K562 (cell line): ENCODE measurements around the gene OPTN. TPM values are rescaled to one million over a fixed set of nuclear protein-coding genes. Genes with fewer than 3 reads are reported as not detected.

ENCODE experiments used
- ATAC-seq: fragments of 200-7000 bp; cut with Tn5 transposase; 3 replicates; pipeline ENCODE4 v1.9.1; 2020; ENCODE audit warnings: moderate library complexity
- BruUV-seq: library from RNA; stranded (reverse); fragments of 400-500 nt; replicated peaks from 2 replicates; lab custom pipeline; 2021; lab: Mats Ljungman, UMichigan
- CTCF ChIA-PET: fragments of 300-600 bp; formaldehyde crosslinking; extraction: SDS; loops from one replicate; lab custom pipeline; 2021; ENCODE audit warnings: low intra/inter-chr PET ratio; lab: Yijun Ruan, JAX
- POLR2A ChIA-PET: fragments of 300-600, 350-650 bp; sonication (Branson Sonifier 250); formaldehyde crosslinking; extraction: SDS; loops from one replicate; lab custom pipeline; 2021; ENCODE audit warnings: antibody characterized with exemption, inconsistent platforms; lab: Yijun Ruan, JAX
- DNase-seq, 4 experiments: peaks; one replicate each; pipeline versions ENCODE4 v3.0.0 to v3.0.0-alpha.2; 2011 to 2018; ENCODE audit warnings: low spot score in 3 of 4, mixed read lengths in 3 of 4; ENCODE audit errors: extremely low read depth in 1 of 4
- FAIRE-seq: peaks from 2 replicates; lab custom pipeline; 2011; peaks lifted over from hg19 to GRCh38; lab: Jason Lieb, UNC
- H2AFZ ChIP-seq: 2 replicates; pipeline ENCODE4 v1.6.0; 2011; ENCODE audit warnings: low read depth, low read length, control low read depth, inconsistent platforms
- H3K27ac ChIP-seq: fragments of 200-600 bp; 3 replicates; pipeline ENCODE4 v1.8.0; 2011; ENCODE audit warnings: low read depth, mild to moderate bottlenecking, control low read depth, inconsistent platforms, low read length, moderate library complexity, mixed read lengths; ENCODE audit errors: extremely low read depth
- H3K27me3 ChIP-seq, 2 experiments: fragments of 300-600 bp in 1 of 2; 2 replicates in 1 of 2; 3 replicates in 1 of 2; pipeline versions ENCODE4 v1.6.0 to v1.8.0; 2011; ENCODE audit warnings: inconsistent platforms in 2 of 2, low read length in 2 of 2, mild to moderate bottlenecking in 1 of 2, mixed read lengths in 1 of 2, moderate library complexity in 1 of 2; ENCODE audit not compliant: control insufficient read depth in 2 of 2, insufficient read depth in 2 of 2
- H3K36me3 ChIP-seq: fragments of 300-600 bp; 3 replicates; pipeline ENCODE4 v1.8.0; 2011; ENCODE audit warnings: mild to moderate bottlenecking, low read length, inconsistent platforms; ENCODE audit not compliant: control insufficient read depth, insufficient read depth
- H3K4me1 ChIP-seq, 2 experiments: fragments of 200-600 bp in 1 of 2; replicated peaks in 1 of 2; 2 replicates in 1 of 2; 3 replicates in 1 of 2; pipeline versions ENCODE4 v1.5.1 to v1.8.0; 2011; ENCODE audit warnings: inconsistent platforms in 2 of 2, low read length in 2 of 2, mild to moderate bottlenecking in 1 of 2, mixed read lengths in 1 of 2, moderate library complexity in 1 of 2; ENCODE audit not compliant: control insufficient read depth in 2 of 2, insufficient read depth in 2 of 2
- H3K4me2 ChIP-seq: 2 replicates; pipeline ENCODE4 v1.6.1; 2011; ENCODE audit warnings: low read length, control low read depth, inconsistent platforms, mixed read lengths; ENCODE audit not compliant: insufficient read depth
- H3K4me3 ChIP-seq: fragments of 200-600 bp; sonication (generic), shearing (Covaris generic); 2 replicates; pipeline ENCODE4 v1.5.1; 2016; ENCODE audit warnings: control low read depth, inconsistent platforms
- H3K79me2 ChIP-seq: fragments of 200-600 bp; 3 replicates; pipeline ENCODE4 v1.8.0; 2011; ENCODE audit warnings: low read length, inconsistent platforms; ENCODE audit not compliant: control insufficient read depth, insufficient read depth
- H3K9ac ChIP-seq, 2 experiments: 2 replicates each; pipeline versions ENCODE4 v1.6.0 to v1.6.1; 2011; ENCODE audit warnings: low read depth in 2 of 2, low read length in 2 of 2, control low read depth in 1 of 2, inconsistent platforms in 1 of 2, mild to moderate bottlenecking in 1 of 2, mixed read lengths in 1 of 2; ENCODE audit not compliant: insufficient read depth in 1 of 2
- H3K9me1 ChIP-seq: one replicate; pipeline ENCODE4 v1.6.0; 2011; ENCODE audit warnings: inconsistent platforms, mild to moderate bottlenecking, low read length, moderate library complexity; ENCODE audit not compliant: control insufficient read depth, insufficient read depth
- H3K9me3 ChIP-seq: replicated peaks from 2 replicates; pipeline ENCODE4 v1.5.1; 2011; ENCODE audit warnings: low read depth, low read length, inconsistent platforms; ENCODE audit not compliant: control insufficient read depth, insufficient read depth
- H4K20me1 ChIP-seq: replicated peaks from 2 replicates; pipeline ENCODE4 v1.6.1; 2011; ENCODE audit warnings: low read length, inconsistent platforms, mixed read lengths; ENCODE audit not compliant: control insufficient read depth, insufficient read depth
- CEBPB ChIP-seq: fragments of 450-650 bp; IDR thresholded peaks from 2 replicates; pipeline ENCODE4 v1.6.1; 2016; ENCODE audit warnings: missing genetic modification characterization, missing compliant biosample characterization
- RHOXF2B ChIP-seq: fragments of 250-450 bp; sonication (Bioruptor Pico); conservative IDR thresholded peaks from 2 replicates; pipeline ENCODE4 v1.5.1; 2021
- ZFP91 ChIP-seq: sonication (generic); formaldehyde crosslinking; IDR thresholded peaks from 2 replicates; pipeline ENCODE4 v1.8.0; 2022; ENCODE audit warnings: mild to moderate bottlenecking, missing genetic modification reagents
- WGBS: fragments of 100-300 bp; shearing (Covaris generic); methylation state at CpG from one replicate; pipeline ENCODE4 v1.1.6; 2016; ENCODE audit warnings: low coverage, mixed read lengths; ENCODE audit not compliant: insufficient coverage; ENCODE audit errors: missing lambda C conversion rate; 5-methylcytosine and 5-hydroxymethylcytosine counted together
- in situ Hi-C: fragments of 300-500 bp; cut with MboI; formaldehyde crosslinking; loops from 4 replicates; pipeline ENCODE4 v1.15.0; 2018; ENCODE audit warnings: inconsistent platforms, mixed read lengths
- intact Hi-C: fragments of 100-400 bp; cut with micrococcal nuclease; formaldehyde crosslinking; loops from 2 replicates; pipeline ENCODE4 v1.14.2; 2022
- polyA plus RNA-seq, 8 experiments: library from polyadenylated mRNA; depleted of rRNA in 4 of 8; stranded (reverse) in 5 of 8; unstranded in 3 of 8; fragments of >200 nt; fragmentation: Nextera tagmentation in 2 of 8; fragmentation: Illumina TruSeq in 1 of 8; extraction: Ambion mirVana in 2 of 8; extraction: Trizol in 1 of 8; gene quantifications; 2 replicates each; pipeline versions ENCODE4 v1.2.1 to v1.2.3, GENCODE V29; 2011 to 2014; ENCODE audit warnings: inconsistent platforms in 1 of 8, missing spikeins in 1 of 8
- total RNA-seq, 7 experiments: library from RNA; depleted of rRNA in 6 of 7; stranded (reverse); fragments of >200 nt in 6 of 7; fragmentation: Illumina TruSeq in 2 of 7; extraction: Trizol in 2 of 7; gene quantifications; 2 replicates each; pipeline versions ENCODE4 v1.2.1 to v1.2.3, GENCODE V29; 2011 to 2021; ENCODE audit warnings: low replicate concordance in 1 of 7

Gene OPTN
- total and polyA plus RNA-seq, 9 of the 15 experiments (the other 6 are each of a cell fraction or from before 2014, with no cell fraction given), result 2.2 to 6.8 (median 5.0) TPM

- Histone ChIP-seq H3K36me3 (no peaks in the 10 kb centered on the region), H3K79me2 (no peaks in the 10 kb centered on the region), H3K9ac (no peak overlapping the region), H2AFZ (peak overlapping the region; percentile 53), H3K4me2 (no peak overlapping the region), H3K9me3 (no peaks in the 10 kb centered on the region), H4K20me1 (no peaks in the 10 kb centered on the region), H3K4me3 (no peak overlapping the region), H3K4me1 (peaks cover 0 to 25% of the 10 kb centered on the region in 2 experiments; a peak in 3 of 5 replicates), H3K27me3 (no peaks in the 10 kb centered on the region), H3K27ac (no peak overlapping the region; the same call in 2 of the 3 replicates), H3K9me1 (no peaks in the 10 kb centered on the region)
- ChIA-PET CTCF (no interaction called here), POLR2A (no interaction called here)
- no TSS peak for BruUV-seq
- in situ Hi-C loops, result no loop called here
- no peak for TF ChIP-seq RHOXF2B (CRISPR knock-in tag)
- TF ChIP-seq CEBPB, result peak; percentile 39; the same call in 1 of the 2 replicates
- TF ChIP-seq ZFP91 (CRISPR knock-in tag), result no peak
- ATAC-seq, result no peak; the same call in 2 of the 3 replicates
- WGBS, result 51% methylated on average over 3 of the region's 3 CpGs
- intact Hi-C loops, result loop anchor here (5.0 kb wide), 1 partner anchor 43 kb away; the partner anchor contains the start of gene MCM10
- DNase-seq, result no peak
- no peak for FAIRE-seq
These were observed 18.9 kb downstream of the OPTN start for GRCh38 chr10:13118784-13119410.
